Keratinocyte (primary cell): Measurements from ENCODE around the gene KSR2. TPM values are rescaled to one million over a fixed set of nuclear protein-coding genes. Genes with fewer than 3 reads are reported as not detected.

ENCODE experiments used
- DNase-seq: peaks from one replicate; pipeline ENCODE4 v3.0.0-alpha.2; 2011; ENCODE audit warnings: low read depth, missing footprints, low spot score
- FAIRE-seq: peaks from 2 replicates; lab custom pipeline; 2011; peaks lifted over from hg19 to GRCh38; lab: Jason Lieb, UNC
- H2AFZ ChIP-seq: 2 replicates; pipeline ENCODE4 v1.6.0; 2012; ENCODE audit warnings: low read length, control low read depth, inconsistent platforms; ENCODE audit not compliant: control insufficient read depth
- H3K27ac ChIP-seq: 2 replicates; pipeline ENCODE4 v1.5.1; 2011; ENCODE audit warnings: low read length; ENCODE audit not compliant: control insufficient read depth, insufficient read depth
- H3K27me3 ChIP-seq: 3 replicates; pipeline ENCODE4 v1.6.0; 2011; ENCODE audit warnings: low read length; ENCODE audit not compliant: control insufficient read depth, insufficient read depth; ENCODE audit errors: extremely low read depth
- H3K36me3 ChIP-seq, 2 experiments: 2 replicates in 1 of 2; 3 replicates in 1 of 2; pipeline ENCODE4 v1.5.1; 2011; ENCODE audit warnings: low read length in 2 of 2, mild to moderate bottlenecking in 1 of 2; ENCODE audit not compliant: control insufficient read depth in 2 of 2, insufficient read depth in 2 of 2; ENCODE audit errors: extremely low read depth in 1 of 2
- H3K4me1 ChIP-seq: 3 replicates; pipeline ENCODE4 v1.5.1; 2011; ENCODE audit warnings: low read length; ENCODE audit not compliant: control insufficient read depth, insufficient read depth; ENCODE audit errors: extremely low read depth
- H3K4me2 ChIP-seq: 3 replicates; pipeline ENCODE4 v1.6.0; 2011; ENCODE audit warnings: low read depth, low read length; ENCODE audit not compliant: control insufficient read depth, insufficient read depth; ENCODE audit errors: extremely low read depth
- H3K4me3 ChIP-seq, 3 experiments: fragments of 200-600 bp in 1 of 3; sonication (generic) in 1 of 3; 2 replicates in 2 of 3; 3 replicates in 1 of 3; pipeline ENCODE4 v1.5.1; 2011 to 2016; ENCODE audit warnings: low read length in 3 of 3, mild to moderate bottlenecking in 3 of 3, control low read depth in 2 of 3, inconsistent platforms in 1 of 3, low read depth in 1 of 3, mixed read lengths in 1 of 3, mixed run types in 1 of 3, moderate library complexity in 1 of 3; ENCODE audit not compliant: control insufficient read depth in 2 of 3, insufficient read depth in 2 of 3; ENCODE audit errors: extremely low read depth in 1 of 3
- H3K79me2 ChIP-seq: 2 replicates; pipeline ENCODE4 v1.6.0; 2012; ENCODE audit warnings: low read length; ENCODE audit not compliant: control insufficient read depth, insufficient read depth
- H3K9ac ChIP-seq: 3 replicates; pipeline ENCODE4 v1.6.0; 2011; ENCODE audit warnings: low read length; ENCODE audit not compliant: control insufficient read depth, insufficient read depth; ENCODE audit errors: extremely low read depth
- H3K9me1 ChIP-seq: 3 replicates; pipeline ENCODE4 v1.6.0; 2011; ENCODE audit warnings: low read length; ENCODE audit not compliant: control insufficient read depth, insufficient read depth; ENCODE audit errors: extremely low read depth
- H3K9me3 ChIP-seq: 2 replicates; pipeline ENCODE4 v1.5.1; 2012; ENCODE audit warnings: low read depth, low read length; ENCODE audit not compliant: control insufficient read depth
- H4K20me1 ChIP-seq: 3 replicates; pipeline ENCODE4 v1.6.0; 2011; ENCODE audit warnings: low read length; ENCODE audit not compliant: control insufficient read depth, insufficient read depth; ENCODE audit errors: extremely low read depth
- CTCF ChIP-seq, 3 experiments: IDR thresholded peaks in 1 of 3; conservative IDR thresholded peaks in 1 of 3; optimal IDR thresholded peaks in 1 of 3; 2 replicates in 2 of 3; 3 replicates in 1 of 3; pipeline versions ENCODE3 to v1.5.1; 2011; ENCODE audit warnings: low read length in 3 of 3, mild to moderate bottlenecking in 3 of 3, moderate library complexity in 2 of 3, control low read depth in 1 of 3, inconsistent platforms in 1 of 3; ENCODE audit not compliant: insufficient read depth in 2 of 3; ENCODE audit errors: extremely low read depth in 1 of 3
- EZH2 ChIP-seq: IDR thresholded peaks from one replicate; pipeline ENCODE4 v1.6.1; 2012; ENCODE audit warnings: inconsistent platforms, mild to moderate bottlenecking, low read length, moderate library complexity
- dilution Hi-C: fragments of 300-500 bp; cut with MboI; formaldehyde crosslinking; loops from one replicate; pipeline ENCODE4 v1.7.0; 2020; ENCODE audit warnings: low sequenced_read_pairs; ENCODE audit not compliant: extremely low pct_ligation_motif_present
- polyA plus RNA-seq, 5 experiments: library from polyadenylated mRNA; depleted of rRNA in 3 of 5; stranded (reverse) in 3 of 5; stranded (forward) in 1 of 5; unstranded in 1 of 5; fragments of >200 nt; gene quantifications; 1 replicate in 1 of 5; 2 replicates in 3 of 5; 3 replicates in 1 of 5; pipeline versions ENCODE4 v1.2.1 to v1.2.3, GENCODE V29; 2011 to 2012; ENCODE audit warnings: missing spikeins in 2 of 5, low read depth in 1 of 5, low replicate concordance in 1 of 5

KSR2 gene
- polyA plus RNA-seq, 1 donor (not counting 4 experiments of a cell fraction or from before 2014, with no cell fraction given) = 0.01 TPM

DNA sequence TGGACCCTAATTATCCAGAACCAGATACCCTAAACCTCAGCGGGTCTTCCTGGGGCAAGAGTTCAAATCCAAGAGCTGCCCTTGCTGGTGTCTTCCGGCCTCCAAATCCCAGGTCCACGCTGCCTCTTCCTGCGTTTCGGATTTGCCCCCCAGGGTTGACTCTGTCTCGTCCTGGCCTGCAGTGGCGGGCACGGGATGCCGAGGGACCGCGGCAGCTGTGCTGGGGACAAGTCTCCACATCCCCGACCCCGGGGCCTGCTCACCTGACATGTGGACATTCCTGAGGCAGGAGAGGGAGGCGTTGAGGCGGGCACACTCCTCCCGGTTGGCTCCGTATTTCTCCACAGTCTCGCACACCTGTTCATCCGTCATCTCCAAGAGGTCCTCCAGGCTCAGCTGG lies 113.6 kb downstream of the KSR2 start:
- Histone ChIP-seq H2AFZ (no peak overlapping the region), H3K4me2 (no peak overlapping the region), H3K36me3 (no peaks in the 10 kb centered on the region), H4K20me1 (no peaks in the 10 kb centered on the region), H3K4me3 (no peak overlapping the region), H3K4me1 (peaks cover 4% of the 10 kb centered on the region), H3K9me1 (no peaks in the 10 kb centered on the region), H3K27ac (no peak overlapping the region), H3K79me2 (no peaks in the 10 kb centered on the region), H3K9ac (no peak overlapping the region), H3K27me3 (no peaks in the 10 kb centered on the region), H3K9me3 (no peaks in the 10 kb centered on the region)
- DNase-seq = no peak
- no peak for FAIRE-seq
- no peak for TF ChIP-seq CTCF (optimal IDR thresholded peaks at IDR 0.05 in 1 of 3, IDR thresholded peaks at IDR 0.05 in 1 of 3, conservative IDR thresholded peaks at IDR 0.05 in 1 of 3; ENCODE audit: extremely low read depth in 1 of 3, insufficient read depth in 2 of 3, low read length in 3 of 3)
- no peak for TF ChIP-seq EZH2
- dilution Hi-C loops = no loop called here

DNA sequence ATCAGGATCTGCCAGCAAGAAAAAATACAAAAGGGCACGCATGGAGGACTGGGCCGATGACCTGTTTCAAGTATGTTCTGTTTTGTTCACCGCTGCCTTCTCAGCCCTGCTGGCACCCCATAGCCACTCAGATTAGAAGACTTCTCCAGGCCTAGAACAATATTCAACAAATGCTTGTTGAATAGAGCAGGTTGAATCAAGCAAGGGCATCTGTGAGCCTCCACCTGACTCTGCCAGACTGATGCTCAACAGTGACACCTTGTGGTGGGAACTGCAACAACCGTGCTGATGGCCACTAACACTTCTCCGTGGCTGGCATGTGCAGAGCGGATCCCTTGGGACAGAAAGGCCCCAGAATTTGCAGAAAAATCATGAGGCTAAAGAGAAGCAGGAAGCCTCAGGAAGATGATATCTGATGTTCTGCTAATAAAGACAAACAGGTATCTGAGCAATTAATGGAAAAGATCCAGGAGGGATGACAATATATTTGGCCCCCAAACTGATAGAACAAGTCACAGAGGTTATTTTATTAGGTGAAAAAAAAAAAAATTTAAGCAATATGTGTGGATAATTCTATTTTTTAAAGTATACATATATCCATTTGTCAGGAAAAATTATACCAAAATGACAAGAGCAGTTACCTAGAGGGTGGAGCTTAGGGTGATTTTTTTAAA lies 114.3 kb downstream of the KSR2 start:
- dilution Hi-C loops = no loop called here
- no peak overlapping the region for H3K27ac ChIP-seq
- DNase-seq (no peak), FAIRE-seq (peak; percentile 57)
- no peaks in the 10 kb centered on the region for H4K20me1 ChIP-seq
- H3K4me1 ChIP-seq = peaks cover 4% of the 10 kb centered on the region
- no peaks in the 10 kb centered on the region for H3K36me3 ChIP-seq
- no peak overlapping the region for H2AFZ ChIP-seq
- no peak for TF ChIP-seq EZH2
- peak; percentile 79 to 93 (median 91) for TF ChIP-seq CTCF (optimal IDR thresholded peaks at IDR 0.05 in 1 of 3, IDR thresholded peaks at IDR 0.05 in 1 of 3, conservative IDR thresholded peaks at IDR 0.05 in 1 of 3; ENCODE audit: extremely low read depth in 1 of 3, insufficient read depth in 2 of 3, low read length in 3 of 3)
- no peaks in the 10 kb centered on the region for H3K9me3 ChIP-seq
- no peaks in the 10 kb centered on the region for H3K9me1 ChIP-seq
- no peaks in the 10 kb centered on the region for H3K79me2 ChIP-seq
- no peak overlapping the region for H3K4me2 ChIP-seq
- H3K4me3 ChIP-seq = no peak overlapping the region
- no peaks in the 10 kb centered on the region for H3K27me3 ChIP-seq
- no peak overlapping the region for H3K9ac ChIP-seq
